ENCODE results near the gene MATN3. TPM values are rescaled to one million over a fixed set of nuclear protein-coding genes. Genes with fewer than 3 reads are reported as not detected.

The MATN3 gene
- total and polyA plus RNA-seq, 2 of the 8 experiments (the other 6 are each of a cell fraction or from before 2014, with no cell fraction given) = 3.0 to 9.9 TPM

DNA sequence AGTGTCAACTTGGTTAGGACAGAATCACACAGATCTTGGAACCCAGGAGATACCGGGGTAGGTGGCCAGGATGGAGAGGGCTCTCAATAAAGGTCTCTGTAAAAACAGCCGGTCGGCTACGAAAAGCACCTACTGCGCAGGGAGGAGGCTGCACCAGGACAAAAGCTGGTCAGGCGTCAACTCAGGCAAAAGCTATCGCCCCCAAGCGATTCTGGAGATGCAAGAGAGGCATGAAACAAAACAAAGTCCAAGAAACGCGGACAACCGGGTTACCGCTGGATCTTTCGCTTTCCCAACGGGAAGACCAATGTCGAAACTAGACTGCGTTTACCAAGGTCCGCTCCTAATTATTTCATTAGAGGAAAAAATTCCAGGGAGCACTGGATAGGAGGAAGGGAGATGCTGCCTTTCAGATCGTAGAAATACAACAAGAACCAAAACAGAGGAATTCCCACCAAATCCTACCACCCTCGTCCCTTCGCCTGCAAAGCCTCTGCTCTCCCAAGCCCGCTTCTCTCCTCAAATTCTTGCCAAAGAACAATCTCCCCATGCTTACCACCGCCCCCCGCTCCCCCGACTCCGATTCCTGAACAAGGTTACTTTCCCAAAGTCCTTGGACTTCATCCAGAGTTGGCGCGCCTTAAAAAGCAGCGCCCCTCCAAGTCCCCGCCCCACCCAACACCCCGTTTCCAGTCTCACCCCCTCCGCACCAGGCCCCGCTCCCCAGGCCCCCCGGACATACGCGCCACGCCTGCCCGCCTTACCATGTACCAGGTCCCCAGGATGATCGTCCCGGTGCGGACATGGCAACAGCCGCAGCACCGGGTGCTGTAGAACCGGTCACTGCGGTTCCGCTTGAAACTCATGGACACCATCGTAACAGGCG, 38.4 kb upstream of the MATN3 start (continued):
- TF ChIP-seq, protein P1, sequence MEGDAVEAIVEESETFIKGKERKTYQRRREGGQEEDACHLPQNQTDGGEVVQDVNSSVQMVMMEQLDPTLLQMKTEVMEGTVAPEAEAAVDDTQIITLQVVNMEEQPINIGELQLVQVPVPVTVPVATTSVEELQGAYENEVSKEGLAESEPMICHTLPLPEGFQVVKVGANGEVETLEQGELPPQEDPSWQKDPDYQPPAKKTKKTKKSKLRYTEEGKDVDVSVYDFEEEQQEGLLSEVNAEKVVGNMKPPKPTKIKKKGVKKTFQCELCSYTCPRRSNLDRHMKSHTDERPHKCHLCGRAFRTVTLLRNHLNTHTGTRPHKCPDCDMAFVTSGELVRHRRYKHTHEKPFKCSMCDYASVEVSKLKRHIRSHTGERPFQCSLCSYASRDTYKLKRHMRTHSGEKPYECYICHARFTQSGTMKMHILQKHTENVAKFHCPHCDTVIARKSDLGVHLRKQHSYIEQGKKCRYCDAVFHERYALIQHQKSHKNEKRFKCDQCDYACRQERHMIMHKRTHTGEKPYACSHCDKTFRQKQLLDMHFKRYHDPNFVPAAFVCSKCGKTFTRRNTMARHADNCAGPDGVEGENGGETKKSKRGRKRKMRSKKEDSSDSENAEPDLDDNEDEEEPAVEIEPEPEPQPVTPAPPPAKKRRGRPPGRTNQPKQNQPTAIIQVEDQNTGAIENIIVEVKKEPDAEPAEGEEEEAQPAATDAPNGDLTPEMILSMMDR (IDR thresholded peaks at IDR 0.05; ENCODE audit: control extremely low read depth in 1 of 3, insufficient read depth in 1 of 3, low read depth in 1 of 3, low read length in 3 of 3) = peak; percentile 13 to 21 (median 20); a peak in 2 of 4 replicates
- peak; percentile 42; the same call in 1 of the 2 replicates for TF ChIP-seq TAF1 (IDR thresholded peaks at IDR 0.05; ENCODE audit: low read depth, low read length)
- TF ChIP-seq EZH2 (IDR thresholded peaks at IDR 0.05; ENCODE audit: low read depth, low read length, severe bottlenecking) = no peak
- no peak for TF ChIP-seq BRCA1 (IDR thresholded peaks at IDR 0.05; ENCODE audit: low read depth, low read length)
- TF ChIP-seq FOSL1 (IDR thresholded peaks at IDR 0.05; ENCODE audit: insufficient read depth, low read depth, low read length) = no peak
- peak; percentile 78 for TF ChIP-seq SAP30 (IDR thresholded peaks at IDR 0.05; ENCODE audit: insufficient read depth, insufficient replicate concordance, low read length)
- no peak for TF ChIP-seq YY1 (IDR thresholded peaks at IDR 0.05; ENCODE audit: low read depth, low read length)
- TF ChIP-seq MAFK (IDR thresholded peaks at IDR 0.05; ENCODE audit: low read depth, low read length) = no peak
- TF ChIP-seq RAD21 (IDR thresholded peaks at IDR 0.05 in 1 of 2, conservative IDR thresholded peaks at IDR 0.05 in 1 of 2; ENCODE audit: low read depth in 2 of 2, low read length in 2 of 2) = peak in 1 of 2 experiments; percentile 19; a peak in 1 of 4 replicates
- TF ChIP-seq POLR2AphosphoS5 (IDR thresholded peaks at IDR 0.05; ENCODE audit: low read depth, low read length) = peak; percentile 35; the same call in 1 of the 2 replicates

Measured in H1 (cell line).